GM18873 (cell line): ENCODE results near the gene CDC7.
"Not testable (repeated sequence)": the region's sequence is repeated elsewhere in the genome, so short reads cannot be mapped to it uniquely, and the experiment has no call there.

Experiments
- ATAC-seq: cut with Tn5 transposase; IDR thresholded peaks from one replicate; pipeline ENCODE4 v1.9.1; 2021; ENCODE audit warnings: mild to moderate bottlenecking, moderate library complexity, moderate number of reproducible peaks; ENCODE audit not compliant: unreplicated experiment, low FRiP score

CDC7 gene

DNA sequence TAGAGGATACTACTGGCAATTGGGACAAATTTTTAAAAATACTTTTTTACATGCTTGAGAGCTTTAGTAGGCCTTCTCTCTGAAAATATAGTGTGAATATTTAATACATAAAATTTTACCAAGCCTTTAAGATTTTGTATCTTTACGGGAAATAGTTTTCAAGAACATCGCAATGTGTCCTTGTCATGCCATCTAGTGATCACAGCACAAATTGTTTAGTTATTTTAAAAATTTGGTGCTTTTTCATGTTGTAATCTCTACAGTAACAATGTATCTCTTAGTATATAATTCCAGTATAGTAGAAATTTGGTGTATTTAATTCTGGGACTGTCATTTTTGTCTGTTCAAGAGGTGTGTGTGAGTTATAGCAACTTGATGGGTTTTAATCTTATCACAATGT, 6.7 kb downstream of the CDC7 start:
- no peak for ATAC-seq

GRCh38 chr1:91510754-91511153, 10.1 kb downstream of the CDC7 start:
- no peak for ATAC-seq

DNA sequence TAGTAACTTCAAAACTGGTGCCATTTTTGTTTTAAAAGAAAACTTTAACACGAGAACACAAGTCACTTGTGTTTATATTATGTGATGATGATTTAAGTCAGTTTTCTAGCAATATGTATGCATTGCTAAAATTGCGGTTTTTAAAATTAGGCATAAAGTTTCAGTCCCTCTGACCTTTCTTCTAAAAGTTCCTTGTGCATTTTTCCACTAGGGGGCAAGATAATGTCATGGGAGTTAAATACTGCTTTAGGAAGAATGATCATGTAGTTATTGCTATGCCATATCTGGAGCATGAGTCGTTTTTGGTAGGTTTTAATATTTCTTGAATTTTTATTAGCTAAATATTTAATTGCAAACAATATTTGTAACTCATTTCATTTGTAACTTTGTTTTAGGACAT, 10.7 kb downstream of the CDC7 start:
- no peak for ATAC-seq

DNA sequence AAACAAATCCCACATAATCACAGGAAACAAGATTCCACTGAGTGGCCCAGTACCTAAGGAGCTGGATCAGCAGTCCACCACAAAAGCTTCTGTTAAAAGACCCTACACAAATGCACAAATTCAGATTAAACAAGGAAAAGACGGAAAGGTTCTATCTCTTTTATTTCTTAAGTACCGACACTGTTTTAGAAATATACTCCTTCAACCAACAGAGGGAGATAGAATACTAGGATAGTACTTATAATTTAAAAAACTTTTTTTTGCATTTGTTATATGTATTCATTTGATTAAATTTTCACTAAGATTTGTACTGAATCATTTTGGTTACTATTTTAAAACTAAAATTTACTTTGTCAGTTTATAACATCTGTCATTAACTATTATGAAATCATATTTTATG, 12.5 kb downstream of the CDC7 start:
- no peak for ATAC-seq

DNA sequence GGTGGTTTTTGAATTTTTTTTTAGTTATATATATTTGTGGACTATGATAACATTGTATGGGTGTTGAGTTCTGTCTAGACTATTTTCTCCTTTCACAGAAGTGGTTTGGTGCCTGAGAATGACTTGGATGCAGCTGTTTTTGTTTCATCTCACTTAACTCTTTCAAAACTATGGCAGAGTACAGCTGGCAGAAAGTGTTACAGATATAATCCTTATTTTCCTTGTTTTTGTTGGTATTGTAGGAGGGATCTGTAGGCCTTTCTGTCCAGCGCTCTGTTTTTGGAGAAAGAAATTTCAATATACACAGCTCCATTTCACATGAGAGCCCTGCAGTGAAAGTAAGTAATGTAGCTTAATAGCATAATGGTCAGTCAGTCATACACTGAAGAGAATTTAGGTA, 13.1 kb downstream of the CDC7 start:
- ATAC-seq = no peak

GRCh38 chr1:91515994-91516393, 15.3 kb downstream of the CDC7 start:
- ATAC-seq = no peak

DNA sequence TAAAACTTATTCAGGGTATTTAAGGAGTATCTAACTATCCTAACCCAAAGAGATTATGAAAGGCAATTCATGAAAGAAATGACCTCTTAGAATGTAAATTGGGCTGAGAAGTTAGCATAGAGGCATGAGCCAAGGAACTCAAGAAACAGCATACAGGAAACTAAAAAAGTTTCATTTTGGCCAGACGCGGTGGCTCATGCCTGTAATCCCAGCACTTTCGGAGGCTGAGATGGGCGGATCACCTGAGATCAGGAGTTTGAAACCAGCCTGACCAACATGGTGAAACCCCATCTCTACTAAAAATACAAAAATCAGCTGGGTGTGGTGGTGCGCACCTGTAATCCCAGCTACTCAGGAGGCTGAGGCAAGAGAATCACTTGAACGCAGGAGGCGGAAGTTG, 16.0 kb downstream of the CDC7 start:
- not testable (repeated sequence) for ATAC-seq

GRCh38 chr1:91519167-91519566, 18.5 kb downstream of the CDC7 start:
- not testable (repeated sequence) for ATAC-seq

GRCh38 chr1:91520942-91521507, 20.4 kb downstream of the CDC7 start:
- no peak for ATAC-seq

- ATAC-seq = peak; percentile 97
These were observed 22.8 kb downstream of the CDC7 start for GRCh38 chr1:91523482-91523881.

DNA sequence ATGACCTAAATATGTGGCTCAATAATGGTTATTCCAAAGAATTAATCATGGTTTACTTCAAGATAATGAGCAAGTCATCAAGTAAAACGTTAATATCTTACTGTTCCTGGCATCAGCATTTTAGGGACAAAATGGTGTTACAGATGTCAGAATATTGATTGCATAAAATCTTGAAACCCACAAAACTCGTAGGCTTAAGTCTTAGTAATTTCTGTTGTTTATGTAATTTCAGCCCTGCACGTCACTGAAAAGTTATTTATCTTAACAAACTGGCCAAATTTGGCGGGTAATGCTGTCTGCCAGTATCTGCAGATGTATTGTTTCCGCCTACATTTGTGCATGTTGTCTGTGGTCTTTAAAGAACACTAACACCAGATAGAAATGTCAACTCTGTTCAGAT, 25.8 kb downstream of the CDC7 start:
- ATAC-seq = no peak

DNA sequence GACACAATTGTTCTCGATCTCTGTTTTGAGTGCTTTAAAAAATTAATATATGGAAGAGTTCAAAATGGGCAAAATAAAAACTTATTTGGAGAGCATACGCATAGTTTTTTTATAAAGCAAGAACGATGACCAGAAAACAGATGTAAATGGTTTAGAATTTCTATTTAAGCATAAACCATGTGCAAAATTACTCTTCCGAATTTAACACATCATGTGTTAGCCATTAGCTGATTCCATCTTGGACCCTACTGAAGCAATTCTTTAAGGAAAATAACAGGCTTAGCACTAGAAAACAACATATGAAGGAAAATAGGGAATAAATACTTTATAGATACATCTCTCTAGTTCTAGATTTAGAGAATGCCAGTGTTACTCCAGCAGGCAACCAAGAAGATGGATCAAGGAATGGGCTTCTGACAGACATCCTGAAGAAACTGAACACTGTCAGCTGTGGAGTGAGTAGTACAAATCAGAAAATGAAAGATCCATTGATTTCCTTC, 26.7 kb downstream of the CDC7 start:
- ATAC-seq = no peak

- no peak for ATAC-seq
These were observed 27.1 kb downstream of the CDC7 start for GRCh38 chr1:91527781-91528180.

- no peak for ATAC-seq
These were observed 29.2 kb downstream of the CDC7 start for GRCh38 chr1:91529856-91530255.

- ATAC-seq = no peak
These were observed 32.8 kb downstream of the CDC7 start for GRCh38 chr1:91533361-91534024.

- no peak for ATAC-seq
These were observed 34.8 kb downstream of the CDC7 start for GRCh38 chr1:91535441-91535840.

GRCh38 chr1:91537281-91537986, 36.8 kb downstream of the CDC7 start:
- ATAC-seq = no peak

DNA sequence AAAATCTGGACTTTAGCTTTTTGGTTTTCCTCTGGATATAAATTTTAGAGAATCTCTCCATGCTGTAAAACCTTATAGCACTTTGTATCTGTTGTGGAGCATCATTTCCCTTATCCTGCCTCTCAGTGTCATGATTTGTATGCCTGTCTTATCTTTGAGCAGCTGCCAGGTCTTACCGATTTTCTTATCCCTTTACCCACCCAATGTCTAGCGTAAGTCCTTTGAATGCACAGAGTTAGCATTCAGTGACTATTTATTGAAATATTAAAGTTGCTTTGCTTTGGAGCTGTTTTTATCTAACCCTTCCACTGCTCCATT, 37.3 kb downstream of the CDC7 start:
- no peak for ATAC-seq

DNA sequence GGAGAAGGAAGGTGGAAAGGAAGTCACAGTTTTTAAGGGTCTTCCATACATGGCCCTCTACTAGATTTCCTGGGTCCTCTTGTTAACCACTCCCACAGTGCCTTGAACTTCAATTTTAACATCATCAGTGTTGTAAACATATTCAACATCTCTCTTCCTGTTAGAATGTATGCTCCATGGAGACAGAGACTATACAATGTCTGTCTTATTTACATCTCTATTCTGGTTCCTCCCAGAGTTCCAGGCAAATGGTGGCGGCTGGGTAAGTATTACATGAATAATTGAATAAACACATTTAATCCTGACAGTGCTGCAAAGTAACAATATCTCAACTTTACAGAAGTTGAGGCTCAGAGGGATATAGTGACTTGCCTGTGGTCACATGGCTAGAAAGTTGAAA, 40.3 kb downstream of the CDC7 start:
- ATAC-seq = no peak

- ATAC-seq = no peak
These were observed 41.4 kb downstream of the CDC7 start for GRCh38 chr1:91541918-91542533.

DNA sequence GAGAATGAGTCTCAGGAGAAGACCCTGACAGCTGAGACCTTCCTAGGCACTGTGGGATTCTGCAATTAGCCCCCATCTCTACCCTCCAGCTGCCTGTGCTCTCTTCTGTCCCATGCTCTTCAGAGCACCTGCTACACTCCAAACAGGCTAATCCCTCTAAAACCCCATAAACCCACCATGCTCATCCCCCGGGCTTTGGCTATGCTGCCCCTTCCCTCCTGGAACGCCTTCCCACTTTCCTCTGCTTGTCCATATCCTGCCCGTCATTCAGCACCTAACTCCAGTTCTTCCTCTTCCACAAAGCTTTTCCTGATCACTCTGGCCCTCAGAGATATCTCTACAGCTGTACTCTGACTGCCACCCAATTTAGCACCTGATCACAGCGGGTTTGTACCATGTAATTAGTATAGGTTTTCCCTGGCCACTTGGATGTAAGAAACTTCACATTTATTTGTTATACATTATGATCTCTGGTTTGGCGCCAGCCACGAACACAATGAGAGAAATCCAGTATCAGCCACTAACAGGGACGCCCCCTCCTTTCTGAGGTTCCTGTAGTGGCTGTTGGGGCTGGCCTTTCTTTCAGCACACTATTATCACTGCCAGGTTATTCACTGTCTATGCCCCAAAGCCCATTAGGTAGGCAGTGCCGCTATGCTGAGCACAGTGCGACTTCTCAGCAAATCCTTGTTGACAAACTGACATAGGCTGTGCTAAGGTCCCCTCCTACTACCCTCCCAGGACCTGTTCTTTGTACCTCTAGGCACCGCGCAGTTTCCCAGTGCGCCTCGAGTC, 45.1 kb downstream of the CDC7 start:
- ATAC-seq = no peak
